Gastroesophageal sphincter (tissue), 3 donors: ENCODE data around the gene CCDC92.

Source experiments
- CTCF ChIP-seq, 4 experiments: fragments of 200-600 bp in 2 of 4; fragments of 450-650 bp in 2 of 4; sonication (generic) in 1 of 4; IDR thresholded peaks; one replicate each; pipeline ENCODE4 v1.5.1; 2017 to 2019; ENCODE audit warnings: antibody characterized with exemption in 4 of 4, mild to moderate bottlenecking in 2 of 4, moderate library complexity in 2 of 4
- POLR2A ChIP-seq, 2 donors: fragments of 450-650 bp; IDR thresholded peaks; one replicate each; pipeline ENCODE4 v1.6.1; 2017; ENCODE audit warnings: antibody characterized with exemption in 2 of 2, mild to moderate bottlenecking in 2 of 2, moderate library complexity in 1 of 2

GRCh38 chr12:123886258-123886657, 86.4 kb downstream of the CCDC92 start:
- TF ChIP-seq CTCF (IDR thresholded peaks at IDR 0.05) (no peak), POLR2A (IDR thresholded peaks at IDR 0.05) (no peak)
